Lung (tissue), 12 donors: Measurements from ENCODE around the gene SLFN14. TPM values are rescaled to one million over a fixed set of nuclear protein-coding genes. Genes with fewer than 3 reads are reported as not detected.
A peak's percentile ranks its signal among the peaks of the same experiment; 100 is the strongest.

ENCODE experiments used
- ATAC-seq: fragments of 200-7000 bp; cut with Tn5 transposase; one replicate; pipeline ENCODE4 v1.9.1; 2020; ENCODE audit warnings: moderate number of reproducible peaks; ENCODE audit not compliant: insufficient read depth, low FRiP score
- DNase-seq, 3 donors: peaks; one replicate each; pipeline ENCODE4 v3.0.0-alpha.2; 2013 to 2017
- H3K27ac ChIP-seq, 2 donors: one replicate each; pipeline ENCODE4 v1.5.1; 2013; ENCODE audit warnings: mild to moderate bottlenecking in 2 of 2, moderate library complexity in 2 of 2, control low read depth in 1 of 2, inconsistent platforms in 1 of 2, low read depth in 1 of 2, low read length in 1 of 2
- H3K27me3 ChIP-seq, 3 donors: one replicate each; pipeline ENCODE4 v1.5.1; 2013; ENCODE audit warnings: low read length in 2 of 3; ENCODE audit not compliant: control insufficient read depth in 3 of 3, insufficient read depth in 3 of 3
- H3K36me3 ChIP-seq, 4 donors: one replicate each; pipeline ENCODE4 v1.5.1; 2013; ENCODE audit warnings: low read length in 4 of 4, mild to moderate bottlenecking in 1 of 4, moderate library complexity in 1 of 4; ENCODE audit not compliant: control insufficient read depth in 4 of 4, insufficient read depth in 4 of 4
- H3K4me1 ChIP-seq, 5 donors: one replicate each; pipeline ENCODE4 v1.5.1; 2013; ENCODE audit warnings: low read length in 5 of 5, mild to moderate bottlenecking in 2 of 5, moderate library complexity in 1 of 5; ENCODE audit not compliant: control insufficient read depth in 5 of 5, insufficient read depth in 5 of 5
- H3K4me3 ChIP-seq: one replicate; pipeline ENCODE4 v1.5.1; 2013; ENCODE audit warnings: mild to moderate bottlenecking, control low read depth, moderate library complexity
- H3K9ac ChIP-seq, 2 donors: one replicate each; pipeline ENCODE4 v1.5.1; 2013; ENCODE audit warnings: low read length in 2 of 2, control low read depth in 1 of 2; ENCODE audit not compliant: insufficient read depth in 1 of 2
- H3K9me3 ChIP-seq, 4 donors: one replicate each; pipeline ENCODE4 v1.5.1; 2013; ENCODE audit warnings: low read length in 3 of 4, mild to moderate bottlenecking in 1 of 4, moderate library complexity in 1 of 4; ENCODE audit not compliant: control insufficient read depth in 4 of 4, insufficient read depth in 3 of 4
- CTCF ChIP-seq: IDR thresholded peaks from 2 replicates; pipeline ENCODE4 v1.5.1; 2012; ENCODE audit warnings: mild to moderate bottlenecking; ENCODE audit errors: control extremely low read depth, extremely low read depth
- WGBS, 2 donors: extraction: QIAGEN DNeasy Blood & Tissue Kit; methylation state at CpG; one replicate each; pipeline ENCODE4 v1.1.7; 2013; 5-methylcytosine and 5-hydroxymethylcytosine counted together
- polyA plus RNA-seq, 2 donors: library from polyadenylated mRNA; stranded (reverse); fragments of 200-250 nt; gene quantifications; one replicate each; pipeline ENCODE4 v1.2.1, GENCODE V29; 2013
- total RNA-seq, 2 donors: library from RNA; depleted of rRNA in 1 of 2; stranded (reverse); fragments of >200 nt in 1 of 2; gene quantifications; one replicate each; pipeline ENCODE4 v1.2.1, GENCODE V29; 2014 to 2021
- donor health status: control.
- donor health status: control.
- donor health status: Bipolar disorder and iron deficiency.
- donor health status: healthy.
- donor health status: DM: yes; HTN: yes; CAD: no.

SLFN14 gene
- total and polyA plus RNA-seq, 4 donors: 0.34 to 2.3 TPM; not detected in 2

DNA sequence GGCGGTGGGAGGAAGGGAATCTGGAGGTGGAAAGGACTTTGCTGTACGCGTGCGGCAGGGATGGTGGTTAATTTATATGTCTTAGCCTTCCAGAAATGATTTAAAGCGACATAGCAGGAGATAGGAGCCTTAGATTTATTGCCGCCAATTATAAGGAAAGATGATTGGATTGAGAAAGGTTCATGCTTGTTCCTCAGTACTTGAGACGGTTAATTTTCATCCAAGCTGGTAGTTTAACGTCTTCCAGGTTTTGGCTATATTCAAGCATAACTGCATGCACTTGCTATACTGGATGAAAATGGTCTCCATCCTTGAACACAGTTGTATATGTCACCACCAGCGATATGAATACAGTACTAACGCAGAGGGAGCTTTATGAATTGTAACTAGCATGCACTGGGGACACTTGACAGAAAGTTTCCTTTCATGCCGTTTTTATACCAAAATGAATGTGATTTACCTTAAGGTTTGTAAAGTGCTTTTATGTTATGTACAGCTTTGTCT is 18.4 kb upstream of the SLFN14 start:
- ATAC-seq (no peak), DNase-seq (peak in 2 of 3 donors; percentile 28 to 33)
- H3K4me1 ChIP-seq: peaks cover 0 to 17% (median 4%) of the 10 kb centered on the region in 5 donors
- peak overlapping the region; percentile 65 for H3K4me3 ChIP-seq
- no peak for TF ChIP-seq CTCF
- H3K9ac ChIP-seq: peak overlapping the region; percentile 88 to 97
- H3K36me3 ChIP-seq: peaks cover 0 to 15% (median 4%) of the 10 kb centered on the region in 4 donors
- no peaks in the 10 kb centered on the region for H3K9me3 ChIP-seq
- peak overlapping the region; percentile 93 to 97 for H3K27ac ChIP-seq
- whole genome bisulfite sequencing, 2 donors: 3% methylated on average over 11 of the region's 11 CpGs
- H3K27me3 ChIP-seq: no peaks in the 10 kb centered on the region

DNA sequence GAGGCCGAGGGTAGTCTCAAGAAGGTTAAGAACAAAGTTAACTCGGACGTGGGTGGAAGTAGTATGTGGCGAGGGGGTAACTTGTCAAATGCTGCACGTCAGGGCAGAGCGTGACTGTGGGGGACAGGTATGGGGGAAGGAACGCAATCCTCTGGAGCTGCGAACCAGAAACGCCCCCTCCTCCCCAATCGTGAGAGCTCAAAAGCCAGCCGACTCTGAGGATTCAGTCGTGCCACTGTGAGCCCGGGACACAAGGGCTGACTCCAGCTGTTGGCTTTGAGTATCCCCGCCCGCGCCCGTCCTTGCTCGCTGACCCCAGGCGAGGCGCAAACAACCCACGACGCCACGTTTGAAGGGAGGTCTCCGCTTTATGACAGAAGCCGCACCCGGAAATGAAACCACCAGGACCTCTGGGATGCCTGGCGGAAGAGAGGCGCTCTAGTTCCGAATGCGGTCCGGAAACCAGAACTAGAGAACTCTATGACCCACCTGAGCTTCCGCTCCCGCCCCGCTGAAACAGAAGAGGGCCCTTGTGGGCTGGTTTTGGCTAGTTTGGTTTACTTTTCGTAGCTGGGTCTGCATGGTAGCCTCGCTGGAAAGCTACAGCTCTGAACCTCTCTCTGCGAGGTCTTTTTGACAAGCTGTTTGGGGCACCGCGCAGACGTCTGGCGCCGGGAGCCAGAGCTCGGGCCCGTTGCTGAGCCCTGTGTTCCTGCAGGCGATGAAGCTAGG is 17.7 kb upstream of the SLFN14 start, which contains the start of gene PEX12:
PEX12 (minus strand) TSS at position 375 of the 732 bp plus-strand sequence. CDS start 550 bp downstream, outside the sequence.
- 0% methylated on average over 44 to 45 of the region's 45 CpGs for WGBS, 2 donors

GRCh38 chr17:35577830-35578196 is 17.2 kb upstream of the SLFN14 start:
- H3K27me3 ChIP-seq: no peaks in the 10 kb centered on the region
- H3K9ac ChIP-seq: peak overlapping the region; percentile 88 to 91
- WGBS, 2 donors: 3 to 4% methylated on average over 8 of the region's 8 CpGs
- H3K27ac ChIP-seq: peak overlapping the region; percentile 93 to 97
- no peak for DNase-seq
- no peak for ATAC-seq
- H3K36me3 ChIP-seq: peaks cover 2 to 17% (median 5%) of the 10 kb centered on the region in 4 donors
- H3K9me3 ChIP-seq: no peaks in the 10 kb centered on the region
- peak overlapping the region; percentile 71 for H3K4me3 ChIP-seq
- TF ChIP-seq CTCF: no peak
- peaks cover 0 to 17% (median 4%) of the 10 kb centered on the region in 5 donors for H3K4me1 ChIP-seq

More for the DNA sequence above, 17.7 kb upstream of the SLFN14 start, which contains the start of gene PEX12:
- H3K9me3 ChIP-seq: no peaks in the 10 kb centered on the region
- peak; percentile 91 to 98 (median 97) for DNase-seq
- peak within 1 kb of the TSS; percentile 88 to 97 for H3K9ac ChIP-seq
- H3K4me1 ChIP-seq: peaks cover 0 to 17% (median 4%) of the 10 kb centered on the region in 5 donors
- peak within 1 kb of the TSS; percentile 93 to 97 for H3K27ac ChIP-seq
- peaks cover 2 to 17% (median 5%) of the 10 kb centered on the region in 4 donors for H3K36me3 ChIP-seq
- no peaks in the 10 kb centered on the region for H3K27me3 ChIP-seq
- TF ChIP-seq CTCF: no peak
- peak within 1 kb of the TSS; percentile 71 for H3K4me3 ChIP-seq
- ATAC-seq: peak; percentile 99
